Measurements from ENCODE around the gene LAMA3.

DNA sequence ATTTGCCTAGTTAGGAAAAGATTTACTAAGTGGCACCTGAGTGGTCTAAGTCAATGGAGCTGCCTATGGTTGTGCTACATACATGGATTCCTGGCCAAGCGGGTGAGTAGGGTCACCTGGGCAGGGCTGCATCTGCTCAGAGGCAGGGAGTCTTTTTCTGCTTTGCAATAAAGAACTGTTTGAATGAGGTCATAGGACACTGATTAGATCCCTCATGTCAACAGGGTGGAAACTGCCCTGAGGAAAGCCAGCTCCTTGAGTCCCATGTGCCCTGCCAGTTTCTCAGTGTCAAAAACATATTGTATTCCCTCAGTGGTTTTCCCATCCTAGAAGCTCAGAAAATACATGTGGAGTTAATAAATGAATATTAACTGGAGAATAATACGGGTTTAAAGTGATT is 4.6 kb downstream of the LAMA3 start:
- TF ChIP-seq POLR2AphosphoS5 (IDR thresholded peaks at IDR 0.05; ENCODE audit: low read depth, low read length), result no peak
- TF ChIP-seq, protein P1, sequence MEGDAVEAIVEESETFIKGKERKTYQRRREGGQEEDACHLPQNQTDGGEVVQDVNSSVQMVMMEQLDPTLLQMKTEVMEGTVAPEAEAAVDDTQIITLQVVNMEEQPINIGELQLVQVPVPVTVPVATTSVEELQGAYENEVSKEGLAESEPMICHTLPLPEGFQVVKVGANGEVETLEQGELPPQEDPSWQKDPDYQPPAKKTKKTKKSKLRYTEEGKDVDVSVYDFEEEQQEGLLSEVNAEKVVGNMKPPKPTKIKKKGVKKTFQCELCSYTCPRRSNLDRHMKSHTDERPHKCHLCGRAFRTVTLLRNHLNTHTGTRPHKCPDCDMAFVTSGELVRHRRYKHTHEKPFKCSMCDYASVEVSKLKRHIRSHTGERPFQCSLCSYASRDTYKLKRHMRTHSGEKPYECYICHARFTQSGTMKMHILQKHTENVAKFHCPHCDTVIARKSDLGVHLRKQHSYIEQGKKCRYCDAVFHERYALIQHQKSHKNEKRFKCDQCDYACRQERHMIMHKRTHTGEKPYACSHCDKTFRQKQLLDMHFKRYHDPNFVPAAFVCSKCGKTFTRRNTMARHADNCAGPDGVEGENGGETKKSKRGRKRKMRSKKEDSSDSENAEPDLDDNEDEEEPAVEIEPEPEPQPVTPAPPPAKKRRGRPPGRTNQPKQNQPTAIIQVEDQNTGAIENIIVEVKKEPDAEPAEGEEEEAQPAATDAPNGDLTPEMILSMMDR (IDR thresholded peaks at IDR 0.05), result no peak

Data from Panc1 (cell line).